Activated naive CD4-positive, alpha-beta T cell (primary cell): ENCODE measurements around the gene PRKD2.

Source experiments
- DNase-seq, 4 experiments: peaks; one replicate each; lab custom pipeline; 2025; lab: John Stamatoyannopoulos, UW

The PRKD2 gene

DNA sequence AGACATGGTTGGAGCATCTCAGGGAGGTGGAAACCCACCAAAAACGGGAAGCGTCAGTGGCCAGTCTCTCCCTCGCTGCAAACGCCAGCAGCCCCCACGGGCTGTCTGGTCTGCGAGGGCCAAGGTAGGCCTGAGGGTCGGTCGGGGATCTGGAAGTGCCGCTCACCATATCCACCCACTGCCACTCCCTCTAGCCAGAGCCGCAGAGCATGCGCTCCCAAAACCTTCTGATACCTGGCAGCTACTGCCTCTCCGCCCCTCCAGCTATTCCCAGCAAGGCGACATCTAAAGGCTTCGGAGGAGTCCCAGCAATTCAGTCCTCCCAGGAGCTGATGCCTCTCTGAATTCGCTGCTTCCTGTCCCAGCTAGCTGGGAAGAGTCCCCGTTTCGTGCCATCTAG lies 24.5 kb upstream of the PRKD2 start:
- DNase-seq = no peak

DNA sequence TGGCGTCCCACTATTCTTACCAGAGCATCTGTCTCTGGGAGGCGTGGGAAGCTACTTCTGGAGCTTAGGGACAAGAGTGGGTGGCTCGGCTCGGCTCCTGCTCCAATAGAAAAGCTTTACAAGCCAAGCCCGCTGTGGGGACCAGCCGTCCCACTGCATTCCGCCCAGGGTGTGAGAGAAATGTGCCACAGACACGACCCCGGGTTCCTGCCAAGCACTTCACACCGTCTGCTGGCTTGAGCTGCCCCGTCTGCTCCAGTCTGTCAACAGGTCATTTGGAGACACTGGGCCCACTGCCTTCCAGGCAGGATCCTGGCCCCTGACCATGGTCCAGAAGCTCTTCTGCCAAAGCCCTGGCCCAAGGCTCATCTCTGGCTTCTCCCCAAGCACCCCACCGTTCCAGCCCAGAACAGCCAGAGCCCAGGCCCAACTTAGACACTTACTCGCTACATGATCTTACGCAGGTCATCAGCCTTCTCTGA lies 22.4 kb upstream of the PRKD2 start:
- no peak for DNase-seq

DNA sequence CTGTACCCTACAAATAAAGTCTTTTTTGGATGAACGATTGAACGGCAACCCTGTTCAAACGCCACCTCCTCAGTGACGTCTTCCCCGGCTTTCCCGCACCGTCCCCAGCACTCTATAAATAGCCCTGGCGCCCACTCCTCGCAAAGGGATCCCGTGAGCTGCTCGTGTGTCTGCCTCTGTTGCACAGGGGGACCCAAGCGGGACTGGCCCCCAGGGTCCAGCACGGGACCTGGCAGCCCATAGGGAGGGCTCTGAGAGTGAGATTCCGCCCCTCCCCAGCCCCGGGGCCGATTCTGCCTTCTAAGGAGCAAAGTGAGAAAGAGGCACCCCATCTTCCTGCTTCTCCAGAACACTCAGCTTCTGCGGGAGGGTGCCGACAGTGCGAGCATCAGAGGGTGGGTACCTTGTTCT lies 20.9 kb upstream of the PRKD2 start:
- DNase-seq = no peak

DNA sequence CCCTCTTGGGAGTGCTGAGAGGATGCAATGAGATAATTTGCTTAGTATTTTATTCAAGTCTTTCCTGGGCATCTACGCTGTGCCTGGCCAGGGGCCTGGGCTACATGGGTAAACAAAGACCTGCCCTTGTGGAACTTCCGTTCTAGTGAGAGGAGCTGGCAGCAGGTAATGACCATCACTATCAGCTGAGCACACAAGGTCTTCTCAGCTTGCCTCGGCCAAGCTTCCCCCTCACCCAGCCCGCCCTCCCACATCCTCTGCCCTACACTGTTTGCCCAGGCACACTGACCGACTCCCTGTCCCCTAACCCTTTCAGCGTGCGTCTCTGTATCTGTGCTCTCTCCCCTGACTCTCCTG lies 20.4 kb upstream of the PRKD2 start:
- DNase-seq = no peak

DNA sequence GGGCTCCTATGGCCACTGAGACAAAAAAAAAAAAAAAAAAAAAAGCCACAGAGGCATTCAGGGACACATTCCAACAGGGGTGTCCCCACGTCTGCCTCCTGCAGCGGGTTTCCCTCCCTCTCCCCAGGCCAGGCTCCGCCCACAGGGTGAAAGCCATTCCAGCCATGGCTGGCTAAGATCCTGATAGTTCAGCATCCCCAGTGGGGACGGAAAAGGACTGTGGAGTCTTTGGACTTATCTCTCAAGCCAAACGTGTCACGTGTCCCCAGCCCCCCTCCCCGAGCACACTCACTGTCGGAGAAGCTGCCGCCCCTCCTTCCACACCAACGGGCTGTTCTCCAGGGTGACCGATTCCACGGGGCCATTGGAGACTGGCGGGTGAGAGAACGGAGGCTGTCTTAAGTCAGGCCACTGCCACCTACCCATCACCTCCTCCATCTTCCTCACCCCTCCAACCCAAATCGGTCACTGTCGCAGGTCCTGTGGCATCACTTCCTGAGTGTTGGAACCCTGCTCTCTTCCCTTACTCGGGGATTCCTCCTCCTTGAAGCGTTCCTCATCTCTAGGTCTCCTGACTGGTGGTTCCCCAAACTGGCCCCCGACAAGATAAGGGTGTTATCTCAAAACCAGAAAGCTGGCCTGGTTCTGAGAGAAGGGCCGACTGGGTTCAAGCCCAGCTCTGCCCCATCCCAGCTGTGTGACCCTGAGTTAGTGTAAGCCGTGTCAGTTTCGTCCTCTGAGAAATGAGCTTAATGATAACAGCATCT lies 19.8 kb upstream of the PRKD2 start:
- DNase-seq = no peak

DNA sequence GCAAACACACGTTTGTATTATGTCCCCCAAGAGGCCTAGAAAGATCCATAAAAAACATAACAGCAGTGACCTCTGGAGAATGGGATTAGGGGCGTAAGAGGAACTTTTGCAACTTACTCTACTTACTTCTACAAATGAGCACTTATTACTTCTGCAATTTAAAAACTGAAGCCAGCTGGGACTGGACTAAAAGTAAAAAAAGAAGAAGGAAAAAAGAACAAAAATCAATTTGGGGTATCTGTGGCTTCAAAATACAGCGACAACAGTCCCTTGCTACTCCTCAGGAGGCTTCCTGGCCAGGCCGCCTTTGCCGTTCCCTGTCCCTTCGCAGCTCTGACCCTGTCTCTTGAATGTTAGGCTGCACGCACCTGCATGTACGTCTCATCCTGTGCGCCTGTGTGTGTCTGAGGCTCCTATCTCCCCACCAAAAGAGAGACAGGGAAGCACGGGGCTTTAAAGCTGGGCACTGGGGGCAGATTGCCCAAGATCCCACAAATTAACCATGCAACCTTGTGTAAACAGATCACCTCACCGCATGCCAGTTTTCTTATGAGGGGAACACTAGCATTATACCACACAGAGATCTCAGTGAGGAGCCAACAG lies 16.9 kb upstream of the PRKD2 start:
- no peak for DNase-seq

DNA sequence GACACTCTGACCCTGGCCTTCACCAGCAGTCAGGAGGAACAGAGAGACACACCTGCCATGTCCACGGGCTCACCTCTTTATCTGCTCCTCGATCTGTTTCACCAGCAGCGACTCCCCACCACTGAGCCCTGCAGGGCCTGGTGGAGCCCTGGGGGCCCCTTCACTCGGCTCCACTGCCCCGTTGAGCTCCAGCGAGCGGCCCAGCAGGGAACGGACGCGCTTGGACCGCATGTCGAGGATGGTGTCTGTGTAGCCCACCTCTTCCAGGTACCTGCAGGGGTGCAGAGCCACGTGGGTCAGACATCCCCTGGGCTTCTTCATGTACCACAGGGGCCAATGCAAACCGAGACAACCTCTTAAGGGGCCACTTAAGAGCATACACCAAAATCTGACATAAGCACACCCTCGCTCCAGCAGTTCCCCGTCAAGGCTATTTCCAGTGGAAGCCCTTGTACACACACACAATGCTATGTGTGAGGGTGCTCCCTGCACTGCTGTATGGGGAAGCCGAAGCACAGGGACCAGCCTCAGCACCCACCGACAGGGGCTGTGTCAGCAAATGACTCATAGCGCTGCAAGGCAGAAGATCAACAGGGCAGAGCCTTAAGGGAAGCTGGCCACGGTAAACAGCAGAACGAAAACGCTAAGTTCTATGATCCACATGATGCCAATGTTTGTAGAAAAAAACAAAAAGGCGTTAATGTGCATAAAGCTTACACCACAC lies 16.2 kb upstream of the PRKD2 start:
- no peak for DNase-seq

DNA sequence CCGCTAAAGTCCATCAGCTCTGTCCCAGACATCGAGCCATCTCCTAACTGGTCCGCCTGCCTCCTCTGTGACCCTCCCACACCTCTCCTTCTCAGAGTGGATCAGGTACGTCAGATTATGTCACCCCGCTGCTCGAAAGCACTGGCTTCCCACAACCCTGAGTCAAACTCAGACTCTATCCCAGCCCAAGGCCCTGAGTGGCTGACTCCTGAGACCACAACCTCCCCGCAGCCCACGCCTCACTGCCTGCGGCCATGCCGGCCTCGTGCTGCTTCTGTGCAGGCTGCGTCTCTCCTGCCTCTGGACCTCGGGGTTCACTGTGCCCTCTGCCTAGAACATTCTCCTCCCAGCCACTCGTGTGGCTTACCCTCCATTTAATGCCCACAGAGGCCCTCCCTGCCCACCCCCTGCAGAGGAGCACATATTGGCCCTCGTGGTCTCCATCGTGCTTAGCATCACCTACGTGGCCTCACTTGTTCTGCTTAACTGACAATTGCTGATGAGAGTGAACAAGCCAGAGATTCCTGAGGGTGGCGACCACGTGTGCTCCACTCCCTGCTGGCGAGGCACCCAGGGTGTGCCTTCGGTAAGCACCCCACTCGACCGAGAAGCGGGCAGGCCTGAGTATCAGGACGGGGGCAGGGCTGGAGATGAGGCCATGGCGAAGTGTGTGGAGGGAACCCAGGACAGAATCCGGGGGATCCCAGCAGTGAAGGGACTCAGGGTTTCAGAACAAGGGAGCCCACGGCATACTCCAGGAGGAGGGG lies 15.4 kb upstream of the PRKD2 start:
- DNase-seq = no peak

DNA sequence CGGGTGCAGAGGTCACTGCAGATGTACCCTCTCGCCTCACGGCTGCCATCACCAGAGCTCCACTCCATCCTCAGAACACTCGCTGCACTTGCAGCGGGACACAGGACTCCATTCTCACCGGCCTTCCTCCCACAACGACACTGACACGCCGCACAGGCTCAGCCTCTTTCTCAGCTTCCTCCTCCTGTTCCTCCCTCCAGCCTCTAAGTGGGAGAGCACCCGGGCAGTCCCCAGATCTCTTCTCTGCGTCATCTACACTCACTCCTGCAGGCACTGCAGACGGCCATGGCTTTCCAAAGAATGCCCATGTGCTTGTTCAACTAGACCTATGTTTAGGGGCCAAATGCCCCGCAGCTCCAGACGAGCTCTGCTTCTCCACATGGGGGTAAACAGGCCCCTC lies 14.7 kb upstream of the PRKD2 start:
- no peak for DNase-seq

DNA sequence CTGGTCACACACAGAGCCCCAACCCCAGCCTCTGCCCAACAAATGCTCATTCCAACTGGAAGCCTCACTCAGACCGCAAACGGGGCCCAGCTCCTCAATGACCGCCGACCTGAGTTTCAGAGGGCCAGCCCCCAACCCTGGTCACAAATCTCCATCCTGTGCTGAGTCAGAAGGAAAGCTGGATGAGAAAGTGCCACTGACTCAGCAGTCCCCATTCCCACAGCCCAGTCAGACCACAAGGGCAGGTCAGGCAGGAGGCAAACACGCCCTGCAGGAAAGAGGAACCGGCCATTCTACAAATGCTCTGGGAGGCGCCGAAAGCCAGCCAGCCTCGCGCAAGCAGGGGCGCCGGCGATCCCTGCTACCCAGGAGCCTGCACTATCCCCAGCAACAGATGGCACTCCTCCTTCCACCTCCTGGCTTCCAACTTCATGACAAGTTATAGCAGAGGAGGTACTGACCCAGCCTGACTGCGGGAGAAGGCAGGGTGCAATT lies 14.1 kb upstream of the PRKD2 start:
- no peak for DNase-seq

DNA sequence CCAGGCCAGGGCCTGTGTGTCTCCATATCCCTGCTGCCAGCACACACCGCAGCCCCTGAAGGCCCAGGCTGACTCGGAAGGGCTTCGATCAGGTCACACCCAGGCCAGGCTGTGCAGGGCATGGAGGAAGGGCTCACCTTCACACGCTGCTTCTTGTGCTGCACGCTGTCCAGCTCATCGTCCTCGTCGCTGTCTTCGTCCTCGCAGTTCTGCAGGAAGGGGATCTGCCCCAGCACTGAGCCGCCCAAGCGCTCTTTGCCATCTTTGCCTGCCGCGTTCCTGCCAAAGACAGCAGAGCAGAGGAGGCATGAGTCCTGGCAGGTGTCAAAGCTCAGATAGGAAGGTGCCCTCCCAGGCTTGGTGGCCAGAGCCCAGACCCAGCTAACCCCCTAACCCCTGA lies 13.7 kb upstream of the PRKD2 start:
- DNase-seq = no peak

DNA sequence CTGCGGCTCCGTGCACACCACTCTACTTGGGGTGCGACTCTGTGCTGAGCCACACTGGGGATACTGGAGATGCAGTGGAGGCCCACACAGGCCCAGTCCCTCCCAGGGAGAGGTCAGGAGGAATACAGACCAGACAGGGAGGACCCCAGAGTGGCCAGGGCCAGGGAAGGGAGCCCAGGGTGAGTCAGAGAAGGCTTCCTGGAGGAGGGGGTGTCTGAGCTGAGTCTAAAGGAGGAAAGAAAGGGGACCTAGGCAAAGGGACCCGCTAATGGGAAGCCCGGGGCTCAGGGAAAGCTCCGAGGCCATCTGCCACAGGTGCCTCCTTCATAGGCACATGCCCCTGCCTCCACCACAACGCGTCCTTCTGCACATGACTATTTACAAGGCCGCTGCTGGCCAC lies 13.3 kb upstream of the PRKD2 start:
- DNase-seq = no peak

DNA sequence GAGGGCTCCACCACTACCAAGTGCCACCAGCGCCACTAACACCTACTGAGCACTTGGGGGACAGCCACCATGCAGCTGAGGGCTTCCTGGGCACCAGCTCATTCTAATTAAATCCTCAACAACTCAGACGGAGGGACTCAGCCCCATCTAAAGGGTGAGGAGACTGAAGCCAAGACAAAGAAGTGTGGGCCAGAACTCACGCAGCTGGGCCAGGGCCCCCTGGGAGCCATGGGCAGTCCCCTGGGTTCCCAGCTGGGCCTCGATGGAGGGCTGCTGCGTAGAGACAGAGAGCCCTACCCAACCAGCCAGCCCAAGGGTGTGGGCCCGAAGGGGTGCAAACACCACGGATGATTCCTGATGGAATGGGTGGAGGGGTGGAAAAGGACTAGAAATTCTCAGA lies 12.8 kb upstream of the PRKD2 start:
- no peak for DNase-seq

DNA sequence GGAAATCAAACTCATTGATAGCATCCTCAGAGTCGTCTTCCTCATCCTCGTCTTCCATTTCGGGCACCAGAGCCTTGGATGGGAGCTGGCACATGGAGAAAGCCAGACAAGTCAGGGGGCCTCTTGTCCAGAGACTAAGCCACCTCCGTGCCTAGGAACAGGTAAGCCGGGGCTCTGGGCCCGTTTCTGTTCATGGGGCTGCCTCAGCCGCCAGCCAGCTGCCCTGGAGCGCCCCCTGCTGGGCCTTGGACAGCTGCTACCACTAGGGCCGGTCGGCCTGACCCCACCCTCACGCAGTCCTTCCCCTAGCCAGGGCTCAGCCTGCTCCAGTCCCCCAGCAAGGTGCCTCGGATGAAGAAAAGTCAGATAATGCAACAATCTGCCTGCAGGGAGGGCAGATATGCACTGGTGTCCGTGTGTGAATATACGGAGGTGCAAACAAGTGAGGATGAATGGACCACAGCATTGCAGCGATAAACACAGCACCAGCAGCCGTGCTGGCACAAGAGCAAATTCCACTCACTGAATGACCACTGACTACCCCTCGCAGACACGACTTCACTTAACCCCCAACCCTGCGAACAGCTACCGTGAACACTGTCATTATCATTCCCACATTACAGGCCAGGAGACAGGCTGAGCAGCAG lies 11.9 kb upstream of the PRKD2 start:
- DNase-seq = peak; percentile 42 to 86 (median 76)

DNA sequence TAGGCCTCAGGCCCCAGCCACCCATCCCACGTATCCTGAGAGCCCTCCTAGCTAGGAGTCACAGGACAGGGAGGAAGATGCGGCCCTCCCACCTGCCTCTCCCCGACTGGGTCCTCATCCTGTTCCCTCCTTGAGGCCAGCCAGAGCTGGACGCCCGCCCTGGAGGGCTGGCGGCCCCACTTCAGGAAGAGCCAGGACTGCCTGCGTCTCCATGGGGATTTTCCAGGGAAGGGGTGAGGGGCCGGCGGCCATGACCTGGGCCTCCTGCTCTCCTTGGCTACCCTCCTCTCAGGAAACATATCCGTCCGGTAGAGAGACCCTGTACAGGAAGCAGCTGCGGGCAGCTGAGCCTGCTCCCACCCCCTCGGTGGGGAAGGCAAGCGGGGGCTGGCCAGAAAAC lies 11.3 kb upstream of the PRKD2 start:
- no peak for DNase-seq

DNA sequence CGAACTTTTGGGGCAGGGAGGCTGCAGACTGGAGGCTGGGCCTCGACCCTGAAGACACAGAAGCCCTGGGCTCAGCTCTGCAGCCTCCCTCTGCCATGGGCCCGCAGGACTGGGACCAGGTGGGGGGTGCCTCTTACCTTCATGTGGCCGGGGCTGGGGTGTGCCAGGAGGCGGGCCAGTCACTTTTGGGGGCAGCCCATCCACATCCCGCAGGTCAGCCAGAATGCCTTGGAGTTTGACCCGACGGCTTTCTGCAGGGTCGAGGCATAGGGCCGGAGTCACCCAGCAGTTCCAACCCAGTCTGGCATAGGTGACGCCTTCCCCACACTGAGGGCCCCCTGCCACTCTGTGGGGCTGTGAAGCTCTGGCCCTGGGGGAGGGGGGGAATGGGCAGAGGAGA lies 10.8 kb upstream of the PRKD2 start:
- no peak for DNase-seq

DNA sequence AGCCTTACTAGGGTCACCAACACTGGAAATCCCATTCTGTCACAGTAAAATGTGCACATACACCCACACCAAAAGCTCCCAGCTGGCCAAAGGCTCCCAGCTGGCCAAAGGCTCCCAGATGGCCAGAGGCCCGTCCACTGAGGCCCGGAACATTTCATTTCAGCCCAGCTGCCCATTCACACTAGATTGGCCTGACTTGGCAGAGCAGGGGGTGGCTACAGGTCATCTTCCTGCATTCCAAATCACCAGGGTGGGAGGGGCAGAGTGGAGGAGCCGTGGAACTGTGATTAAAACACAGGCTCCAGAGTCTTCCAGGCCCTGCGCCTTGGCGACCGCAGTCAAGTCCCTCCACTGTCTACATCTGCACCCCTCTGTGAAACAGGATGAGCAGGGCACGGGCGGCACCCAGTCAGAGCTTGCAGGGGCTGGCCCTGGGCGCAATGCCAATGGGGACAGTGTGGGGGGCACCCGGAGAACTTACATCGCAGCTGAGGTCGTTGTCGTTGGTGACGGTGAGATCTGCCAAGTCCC lies 10.1 kb upstream of the PRKD2 start:
- no peak for DNase-seq

DNA sequence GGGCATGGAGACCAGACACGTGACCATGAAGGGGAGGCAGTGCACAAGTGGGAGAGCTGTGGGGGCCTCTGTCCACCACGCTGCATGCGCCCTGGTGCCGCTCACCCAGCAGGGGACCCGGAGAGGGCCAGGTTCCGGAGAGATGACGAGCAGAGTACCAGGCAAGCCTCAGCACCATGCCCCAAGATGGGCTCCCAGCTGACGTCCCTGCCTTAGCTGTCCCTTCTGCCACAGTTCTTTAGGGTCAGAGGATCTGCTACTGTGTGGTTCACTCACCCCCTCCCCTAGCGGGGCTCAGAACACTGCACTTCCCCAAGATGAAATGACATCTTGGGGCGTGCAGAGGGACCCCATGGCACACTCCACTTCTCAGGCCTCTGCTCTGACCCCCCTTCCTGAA lies 9.6 kb upstream of the PRKD2 start:
- DNase-seq = no peak

DNA sequence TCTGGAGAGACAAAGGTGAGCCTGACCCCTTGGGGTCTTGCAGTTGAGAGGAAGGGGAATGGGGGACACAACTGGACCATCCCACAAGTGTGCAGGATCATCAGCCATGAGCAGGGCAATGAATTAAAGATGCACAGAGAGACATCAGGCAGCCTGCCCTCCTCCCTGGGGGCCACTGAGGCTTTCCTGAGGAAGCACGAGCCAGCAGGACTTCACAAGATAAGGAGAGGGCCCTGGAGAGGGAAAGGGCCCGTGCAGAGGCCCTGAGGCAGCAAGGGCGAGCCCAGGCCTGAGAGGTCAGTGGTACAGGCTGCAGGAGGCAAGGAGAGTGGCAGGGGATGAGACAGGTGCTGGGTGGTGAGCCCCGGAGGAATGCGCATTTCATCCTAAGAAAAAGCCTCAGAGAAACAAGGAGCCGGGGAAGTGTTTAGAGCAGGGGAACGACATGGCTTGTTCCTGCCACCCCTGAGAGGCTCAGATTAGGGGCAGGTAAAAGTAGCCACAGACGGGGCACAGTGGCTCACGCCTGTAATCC lies 9.0 kb upstream of the PRKD2 start:
- DNase-seq = no peak

DNA sequence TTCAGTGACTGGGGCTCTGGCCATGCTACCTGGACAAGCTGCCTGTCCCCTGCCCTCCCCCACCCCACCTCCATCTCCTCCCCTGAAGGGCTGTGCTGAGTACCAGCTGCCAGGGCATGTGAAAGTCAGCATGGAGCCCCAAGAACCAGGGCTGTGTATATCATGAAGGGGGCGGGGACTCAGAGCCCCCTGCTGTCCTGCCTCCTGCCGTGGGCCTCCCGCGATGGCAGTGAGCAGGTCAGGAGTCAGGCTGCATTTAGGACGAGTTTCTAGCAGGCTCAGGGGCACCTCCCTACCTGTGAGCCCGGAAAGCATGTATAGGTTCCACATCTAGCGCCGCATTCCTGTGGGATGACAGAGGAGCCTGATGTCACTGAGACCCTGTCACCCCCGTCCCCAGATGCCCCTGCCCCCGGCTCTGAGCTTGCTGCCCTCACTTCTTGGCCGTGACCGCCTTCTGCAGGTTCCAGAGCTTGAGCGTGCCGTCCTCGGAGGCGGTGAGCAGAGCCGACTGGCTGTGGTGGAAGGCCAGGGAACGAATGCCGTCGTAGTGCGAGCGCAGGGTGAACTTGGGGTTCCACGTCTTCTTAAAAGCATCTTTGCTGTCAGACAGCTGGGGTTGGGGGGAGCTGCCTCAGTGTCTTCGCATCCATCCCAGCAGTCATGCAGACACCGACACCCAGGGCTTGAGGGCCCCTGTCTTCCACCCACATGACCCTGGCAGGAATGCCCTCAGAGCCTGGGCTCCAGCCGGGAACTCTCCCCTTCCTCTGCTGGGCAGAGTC lies 8.3 kb upstream of the PRKD2 start:
- no peak for DNase-seq

DNA sequence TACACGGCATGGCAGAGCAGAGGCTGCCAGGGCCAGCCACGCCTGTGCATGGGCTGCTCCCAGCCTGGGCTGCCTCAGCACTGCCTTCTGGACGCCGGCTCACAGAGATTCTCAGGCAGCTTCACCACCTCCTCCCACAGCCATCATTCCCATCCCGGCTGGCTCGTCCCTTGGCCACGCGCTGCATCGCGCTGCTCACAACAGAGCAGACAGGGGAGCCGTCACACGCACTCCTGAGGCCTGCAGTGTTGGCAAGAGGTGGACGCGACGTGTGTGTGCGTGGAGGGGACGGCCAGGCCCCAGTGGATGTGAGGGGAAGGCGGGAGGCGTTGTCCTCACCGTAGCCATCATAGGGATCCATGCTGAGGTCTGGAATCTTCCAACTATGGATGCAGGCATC lies 7.6 kb upstream of the PRKD2 start:
- DNase-seq = no peak
